ENCODE measurements around the gene ZNF726.
A peak's percentile ranks its signal among the peaks of the same experiment; 100 is the strongest.
"Not testable (repeated sequence)": the region's sequence is repeated elsewhere in the genome, so short reads cannot be mapped to it uniquely, and the experiment has no call there.

ZNF726 gene

DNA sequence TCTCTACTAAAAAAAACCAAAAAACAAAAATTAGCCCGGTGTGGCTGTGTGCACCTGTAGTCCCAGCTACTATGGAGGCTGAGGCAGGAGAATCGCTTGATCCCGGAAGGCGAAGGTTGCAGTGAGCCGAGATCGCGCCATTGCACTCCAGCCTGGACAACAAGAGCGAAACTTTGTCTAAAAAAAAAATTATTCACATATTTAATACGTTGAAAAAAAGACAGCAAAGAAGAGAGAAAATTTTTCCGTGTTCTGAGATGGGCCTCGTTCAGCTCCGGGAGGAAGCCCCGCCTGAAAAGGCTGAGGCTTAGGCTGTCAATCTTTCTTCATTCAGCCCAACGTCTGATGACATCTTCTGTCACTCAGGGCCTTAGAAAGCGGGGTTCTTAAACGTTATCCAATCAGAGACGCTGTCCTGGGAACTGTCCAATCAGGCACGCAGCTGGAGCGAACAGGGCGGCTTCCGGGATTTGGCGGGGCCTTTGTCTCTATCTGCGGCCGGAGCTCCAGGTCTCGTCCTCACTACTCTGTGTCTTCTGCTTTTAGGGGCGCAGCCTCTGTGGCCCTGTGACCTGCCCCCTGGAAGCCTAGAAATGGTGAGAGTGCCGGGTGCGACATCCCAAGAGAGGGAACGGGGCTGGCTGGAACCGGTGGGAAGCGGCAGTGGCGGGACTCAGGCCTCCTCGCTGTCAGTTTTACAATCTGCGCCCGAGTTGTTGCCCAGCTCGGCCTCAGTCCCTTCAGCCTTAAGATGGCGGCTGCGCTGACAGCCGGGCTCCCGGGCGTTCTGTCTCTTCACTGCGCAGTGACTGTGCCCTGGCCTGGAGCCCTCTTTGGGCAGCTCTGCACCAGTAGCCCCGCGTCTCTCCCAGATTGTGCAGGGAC is at the start of gene ZNF726:
ZNF726 (plus strand) TSS at position 485 of the 885 bp plus-strand sequence; CDS start at position 594, 109 bp downstream.
- DNase-seq, result peak; percentile 85
- in situ Hi-C loops (cut with HindIII; ENCODE audit: low pct_ligation_motif_present, low pct_unique_long_range_greater_than_20kb, low sequenced_read_pairs), result no loop called here

DNA sequence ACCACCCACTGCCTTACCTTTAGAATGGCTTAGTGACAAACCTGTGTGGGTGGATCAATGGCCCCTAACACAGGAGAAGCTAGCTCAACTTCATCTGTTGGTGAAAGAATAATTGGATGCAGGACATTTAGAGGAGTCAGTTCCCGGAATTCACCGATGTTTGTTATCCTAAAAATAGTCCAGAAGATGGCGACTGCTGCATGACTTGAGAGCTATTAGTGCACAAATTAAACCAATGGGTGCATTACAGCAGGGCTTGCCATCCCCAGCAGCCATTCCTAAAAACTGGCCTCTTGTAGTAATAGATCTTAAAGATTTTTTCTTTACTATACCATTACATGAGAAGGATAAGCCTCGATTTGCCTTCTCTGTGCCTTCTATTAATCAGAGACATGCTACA is 46.8 kb upstream of the ZNF726 start:
- in situ Hi-C loops (cut with HindIII; ENCODE audit: low pct_ligation_motif_present, low pct_unique_long_range_greater_than_20kb, low sequenced_read_pairs), result no loop called here
- DNase-seq, result no peak

DNA sequence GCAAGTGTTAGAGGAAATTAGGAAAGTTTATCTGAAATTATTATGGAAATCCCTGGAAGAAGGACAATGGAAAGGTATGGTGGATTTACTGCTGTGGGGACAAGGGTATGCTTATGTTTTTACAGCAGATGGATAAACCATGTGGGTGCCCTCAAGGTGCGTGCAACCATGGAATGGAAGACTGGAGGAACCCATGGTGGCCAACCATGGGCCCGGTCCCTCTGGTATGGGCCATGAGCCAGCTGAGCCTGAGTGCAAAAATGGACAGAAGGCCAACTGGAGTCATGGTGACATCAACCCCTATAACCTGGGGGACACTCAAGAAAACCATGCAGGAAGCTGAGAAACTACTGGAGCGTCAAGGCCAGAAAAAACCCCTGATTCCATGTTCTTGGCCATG is 46.1 kb upstream of the ZNF726 start:
- in situ Hi-C loops (cut with HindIII; ENCODE audit: low pct_ligation_motif_present, low pct_unique_long_range_greater_than_20kb, low sequenced_read_pairs), result no loop called here

DNA sequence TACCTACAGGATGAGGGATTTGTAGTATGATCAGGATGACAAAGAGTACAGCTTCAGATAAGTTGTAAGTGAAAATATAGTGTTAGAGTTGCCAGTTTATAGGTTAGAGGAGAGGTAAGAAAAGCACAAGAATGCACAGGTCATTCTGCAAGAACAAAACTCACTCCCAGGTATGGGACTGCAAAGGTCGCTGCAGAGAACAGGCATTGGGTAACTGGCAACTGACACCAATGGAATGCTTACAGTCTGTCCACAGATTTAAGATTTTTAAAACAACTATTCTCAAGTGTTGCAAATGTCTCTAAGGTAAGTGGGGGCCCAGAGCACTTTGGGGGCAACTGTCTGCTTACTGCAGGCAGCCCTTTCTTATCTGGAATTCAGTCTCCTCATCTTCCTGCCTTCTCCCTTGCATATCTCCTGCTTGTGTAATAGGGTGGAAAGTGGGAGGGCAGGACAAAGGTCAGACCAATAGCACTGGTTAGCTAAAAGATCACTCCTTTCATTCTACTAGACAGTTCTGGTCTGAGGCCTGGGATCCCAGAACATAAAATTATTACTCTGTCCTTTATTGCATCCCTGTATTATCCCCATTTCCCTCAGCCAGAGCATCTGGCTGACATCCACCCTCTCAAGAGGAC is 42.3 kb upstream of the ZNF726 start:
- in situ Hi-C loops (cut with HindIII; ENCODE audit: low pct_ligation_motif_present, low pct_unique_long_range_greater_than_20kb, low sequenced_read_pairs), result no loop called here
- DNase-seq, result no peak

More for the DNA sequence above, 46.1 kb upstream of the ZNF726 start:
- no peak for DNase-seq

DNA sequence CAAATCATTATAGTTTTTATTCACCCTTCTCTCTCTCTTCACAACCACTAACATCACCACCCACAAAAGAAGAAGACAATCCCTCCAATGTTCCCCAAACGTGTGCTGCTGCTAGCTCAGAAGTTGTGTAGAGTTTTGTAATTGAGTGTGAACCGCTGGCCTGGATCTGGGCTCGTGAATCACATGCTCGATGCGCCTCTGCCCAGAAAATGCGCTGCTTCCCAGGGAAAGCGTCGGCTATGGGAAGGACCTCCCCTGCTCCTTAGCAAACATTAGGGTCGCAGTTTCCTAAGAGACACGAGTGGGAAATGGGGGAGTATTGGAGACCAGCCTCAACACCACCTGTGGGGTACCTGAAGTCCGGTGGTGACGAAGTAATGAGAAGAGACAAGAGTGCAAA is 38.4 kb upstream of the ZNF726 start:
- in situ Hi-C loops (cut with HindIII; ENCODE audit: low pct_ligation_motif_present, low pct_unique_long_range_greater_than_20kb, low sequenced_read_pairs), result no loop called here
- DNase-seq, result no peak

DNA sequence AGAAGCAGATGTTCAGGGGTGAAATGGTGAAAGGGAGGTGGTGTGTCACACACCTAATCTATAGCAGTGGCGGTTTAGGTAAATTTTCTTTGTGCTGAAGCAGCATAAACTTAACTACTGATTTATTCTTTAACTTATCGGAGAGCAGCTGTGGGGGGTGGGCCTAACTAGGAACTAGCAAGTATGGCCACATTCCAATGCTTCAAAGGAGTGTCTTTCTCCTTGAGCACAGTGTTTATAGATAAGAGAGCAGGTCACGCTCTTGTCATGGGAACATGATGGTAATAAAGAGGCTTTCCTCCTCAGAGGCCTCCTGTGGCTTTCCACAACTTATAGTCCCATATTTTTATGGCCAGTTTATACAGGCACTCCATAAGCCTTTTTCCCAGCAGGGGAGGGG is 37.9 kb upstream of the ZNF726 start:
- in situ Hi-C loops (cut with HindIII; ENCODE audit: low pct_ligation_motif_present, low pct_unique_long_range_greater_than_20kb, low sequenced_read_pairs), result not testable (repeated sequence)

DNA sequence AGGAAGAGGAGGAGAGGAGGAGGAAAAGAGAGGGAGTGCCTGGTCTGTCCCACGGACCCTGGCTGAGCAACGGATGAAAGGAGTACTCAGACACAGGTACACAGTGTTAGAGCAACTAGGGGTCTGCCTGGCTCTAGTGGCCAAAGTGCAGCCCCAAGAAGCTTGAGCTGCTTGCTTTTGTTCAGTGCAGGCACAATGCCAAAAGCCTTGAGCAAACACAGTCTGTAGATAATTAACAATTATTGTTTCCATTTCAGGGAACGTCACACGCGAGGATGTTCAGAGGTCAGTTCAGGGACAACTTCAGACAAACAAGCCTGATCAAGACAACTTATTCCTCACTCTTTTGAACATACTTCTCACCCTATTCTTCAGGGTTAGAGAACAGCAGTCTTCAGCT is 32.2 kb upstream of the ZNF726 start:
- no peak for DNase-seq
- in situ Hi-C loops (cut with HindIII; ENCODE audit: low pct_ligation_motif_present, low pct_unique_long_range_greater_than_20kb, low sequenced_read_pairs), result no loop called here

More for the DNA sequence above, 37.9 kb upstream of the ZNF726 start:
- DNase-seq, result not testable (repeated sequence)

DNA sequence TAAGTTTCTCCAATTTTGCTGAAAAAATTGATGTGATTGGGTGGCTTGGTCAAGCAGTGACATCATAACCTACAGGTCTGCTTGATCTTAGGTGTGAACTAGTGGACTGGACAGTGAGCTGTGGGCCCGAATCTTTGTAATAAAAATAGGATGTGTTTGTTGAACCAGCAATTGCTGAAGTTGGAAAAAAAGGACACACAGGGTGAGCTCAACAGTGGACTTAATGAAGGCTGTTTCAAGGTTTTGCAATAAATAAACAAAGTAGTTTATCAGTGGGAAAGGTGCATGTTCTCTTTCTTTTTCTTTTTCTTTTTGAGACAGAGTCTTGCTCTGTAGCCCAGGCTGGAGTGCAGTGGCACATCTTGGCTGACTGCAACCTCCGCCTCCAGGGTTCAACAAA is 30.3 kb upstream of the ZNF726 start:
- in situ Hi-C loops (cut with HindIII; ENCODE audit: low pct_ligation_motif_present, low pct_unique_long_range_greater_than_20kb, low sequenced_read_pairs), result no loop called here
- no peak for DNase-seq

DNA sequence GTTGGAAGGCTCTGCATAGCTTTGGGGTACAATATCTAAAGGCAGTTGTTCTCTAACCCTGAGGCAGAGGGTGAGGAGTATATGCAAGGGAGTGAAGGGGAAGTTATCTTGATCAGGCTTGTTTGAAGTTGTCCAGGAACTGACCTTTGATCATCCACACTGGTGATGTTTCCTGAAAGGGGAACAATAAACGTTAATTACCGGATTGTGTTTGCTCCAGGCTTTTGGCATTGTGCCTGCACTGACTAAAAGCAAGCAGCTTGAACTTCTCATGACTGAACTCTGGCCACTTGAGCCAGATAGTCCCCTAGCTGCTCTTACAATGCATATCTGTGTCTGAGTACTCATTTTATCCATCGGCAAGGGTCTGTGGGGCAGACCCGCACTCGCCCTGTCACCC is 27.0 kb upstream of the ZNF726 start:
- in situ Hi-C loops (cut with HindIII; ENCODE audit: low pct_ligation_motif_present, low pct_unique_long_range_greater_than_20kb, low sequenced_read_pairs), result no loop called here
- DNase-seq, result no peak

DNA sequence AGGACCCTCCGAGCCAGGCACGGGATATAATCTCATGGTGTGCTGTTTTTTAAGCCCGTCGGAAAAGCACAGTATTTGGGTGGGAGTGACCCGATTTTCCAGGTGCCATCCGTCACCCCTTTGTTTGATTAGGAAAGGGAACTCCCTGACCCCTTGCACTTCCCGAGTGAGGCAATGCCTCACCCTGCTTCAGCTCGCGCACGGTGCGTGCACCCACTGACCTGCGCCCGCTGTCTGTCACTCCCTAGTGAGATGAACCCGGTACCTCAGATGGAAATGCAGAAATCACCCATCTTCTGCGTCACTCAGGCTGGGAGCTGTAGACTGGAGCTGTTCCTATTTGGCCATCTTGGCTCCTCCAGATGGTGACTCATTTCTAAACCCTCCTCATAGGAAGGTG is 18.6 kb upstream of the ZNF726 start:
- DNase-seq; in situ Hi-C loops (cut with HindIII; ENCODE audit: low pct_ligation_motif_present, low pct_unique_long_range_greater_than_20kb, low sequenced_read_pairs): not testable (repeated sequence)

DNA sequence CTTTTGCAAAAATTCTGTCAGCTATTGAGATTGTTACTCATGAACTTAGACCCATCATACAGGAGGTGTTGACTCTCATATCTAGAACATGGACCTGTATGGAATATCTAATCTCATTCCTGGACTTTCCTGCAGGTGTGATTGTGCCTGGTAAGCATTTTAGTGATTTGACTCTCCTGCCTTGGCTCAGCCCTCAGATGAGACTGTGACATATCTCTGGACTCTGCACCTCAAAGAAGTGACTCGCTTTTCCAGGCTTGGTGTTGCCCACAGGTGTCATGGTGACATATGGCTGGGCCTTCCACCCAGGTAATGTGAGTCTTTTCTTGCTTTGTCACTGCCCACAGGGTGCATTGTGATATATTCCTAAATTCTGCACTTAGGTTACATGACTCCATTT is 17.8 kb upstream of the ZNF726 start:
- in situ Hi-C loops (cut with HindIII; ENCODE audit: low pct_ligation_motif_present, low pct_unique_long_range_greater_than_20kb, low sequenced_read_pairs), result no loop called here
- DNase-seq, result no peak

DNA sequence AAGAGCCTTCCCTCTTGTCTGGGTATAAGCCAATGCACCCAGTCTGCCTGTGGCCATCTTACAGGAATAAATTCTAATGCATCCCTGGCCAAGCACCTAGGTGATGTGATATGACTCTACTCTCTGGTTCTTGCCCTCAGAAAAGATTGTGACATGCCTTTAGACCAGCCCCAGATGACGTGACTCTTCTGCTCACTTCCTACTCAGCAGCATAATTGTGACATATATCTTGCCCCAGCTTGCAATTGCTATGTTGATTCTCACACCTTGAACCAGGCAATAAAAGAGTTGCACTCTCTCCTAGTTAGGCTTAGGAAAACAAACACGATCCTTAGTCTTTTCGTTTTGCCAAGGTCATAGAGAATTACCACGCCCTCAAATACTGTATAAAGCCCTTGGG is 13.3 kb upstream of the ZNF726 start:
- in situ Hi-C loops (cut with HindIII; ENCODE audit: low pct_ligation_motif_present, low pct_unique_long_range_greater_than_20kb, low sequenced_read_pairs), result no loop called here
- no peak for DNase-seq

DNA sequence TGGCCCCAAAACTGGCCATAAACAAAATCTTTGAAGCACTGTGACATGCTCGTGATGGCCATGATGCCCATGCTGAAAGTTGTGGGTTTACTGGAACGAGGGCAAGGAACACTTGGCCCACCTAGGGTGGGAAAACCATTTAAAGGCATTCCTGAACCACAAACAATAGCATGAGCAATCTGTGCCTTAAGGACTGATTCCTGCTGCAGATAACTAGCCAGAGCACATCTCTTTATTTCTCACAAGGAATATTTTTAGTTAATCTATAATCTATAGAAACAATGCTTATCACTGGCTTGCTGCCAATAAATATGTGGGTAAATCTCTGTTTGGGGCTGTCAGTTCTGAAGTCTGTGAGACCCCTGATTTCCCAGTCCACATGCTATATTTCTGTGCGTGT is 10.3 kb upstream of the ZNF726 start:
- in situ Hi-C loops (cut with HindIII; ENCODE audit: low pct_ligation_motif_present, low pct_unique_long_range_greater_than_20kb, low sequenced_read_pairs), result no loop called here
- DNase-seq, result no peak

DNA sequence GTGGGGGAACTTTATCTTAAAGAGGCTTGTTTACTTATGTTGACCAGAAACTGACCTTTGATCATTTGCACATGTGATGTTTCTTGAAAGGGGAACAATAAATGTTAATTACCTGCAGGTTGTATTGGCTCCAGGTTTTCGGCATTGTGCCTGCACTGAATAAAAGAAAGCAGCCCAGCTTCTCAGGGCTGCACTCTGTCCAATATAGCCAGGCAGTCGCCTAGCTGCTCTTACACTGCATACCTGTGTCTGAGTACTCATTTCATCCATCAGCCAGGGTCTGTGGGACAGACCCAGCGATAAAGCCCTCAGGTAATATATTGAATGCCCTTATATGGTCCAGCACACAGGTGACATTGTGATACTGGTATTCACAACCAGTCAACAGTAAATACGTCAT is 8.9 kb upstream of the ZNF726 start:
- no peak for DNase-seq
- in situ Hi-C loops (cut with HindIII; ENCODE audit: low pct_ligation_motif_present, low pct_unique_long_range_greater_than_20kb, low sequenced_read_pairs), result no loop called here

DNA sequence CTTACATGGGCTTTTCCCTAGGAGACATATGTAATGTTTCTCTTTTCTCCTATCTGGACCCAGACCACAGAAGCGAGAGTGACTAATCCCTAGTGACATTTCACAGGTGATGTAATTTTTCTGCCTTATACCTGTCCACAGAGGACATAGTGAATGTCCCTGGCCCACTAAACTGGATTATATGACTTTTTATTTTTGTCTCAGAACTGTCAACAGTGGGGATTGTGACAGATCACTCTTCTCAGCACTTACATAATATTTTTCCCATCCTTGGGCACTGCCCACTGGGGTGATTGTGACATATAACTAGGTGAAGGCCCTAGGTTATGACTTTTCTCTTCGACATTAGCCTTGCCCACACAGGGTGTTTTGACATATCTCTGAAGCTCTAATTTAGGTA is 7.9 kb upstream of the ZNF726 start:
- no peak for DNase-seq
- in situ Hi-C loops (cut with HindIII; ENCODE audit: low pct_ligation_motif_present, low pct_unique_long_range_greater_than_20kb, low sequenced_read_pairs), result no loop called here

DNA sequence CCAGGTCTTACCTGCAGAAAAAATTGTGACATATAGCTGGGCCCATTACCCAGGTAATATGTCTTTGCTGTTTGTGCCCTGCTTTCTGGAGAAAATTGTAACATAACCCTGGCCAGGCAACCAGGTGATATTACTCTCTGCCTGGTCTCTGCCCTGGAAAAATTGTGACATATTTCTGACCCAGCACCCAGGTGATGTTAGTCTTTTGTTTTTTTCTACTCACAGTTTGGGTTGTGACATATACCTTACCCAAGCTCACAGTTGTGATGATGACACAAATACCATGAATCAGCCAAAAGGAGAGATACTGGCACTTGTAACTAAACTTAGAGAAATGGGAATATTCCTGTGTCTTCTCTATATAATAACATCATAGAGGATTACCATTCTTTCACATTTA is 6.5 kb upstream of the ZNF726 start:
- DNase-seq, result no peak
- in situ Hi-C loops (cut with HindIII; ENCODE audit: low pct_ligation_motif_present, low pct_unique_long_range_greater_than_20kb, low sequenced_read_pairs), result no loop called here

DNA sequence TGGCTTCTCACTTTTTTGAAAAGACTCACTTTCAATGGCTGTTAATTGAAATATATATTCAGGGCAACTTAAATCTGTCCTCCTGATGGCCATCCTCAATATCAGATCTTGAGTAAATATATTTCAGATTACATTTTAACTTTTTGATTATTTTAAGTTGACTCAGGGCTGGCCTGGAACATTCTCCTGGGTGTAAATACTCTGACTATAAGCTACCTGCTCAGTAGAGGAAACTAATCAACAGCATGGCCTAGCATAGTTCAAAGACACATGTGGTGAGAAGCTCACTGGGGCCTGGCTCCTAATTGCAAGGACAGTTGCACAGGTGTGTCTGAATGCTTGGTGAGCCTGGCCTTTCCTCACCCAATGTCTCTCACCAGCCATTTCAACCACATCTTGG is 5.5 kb upstream of the ZNF726 start:
- in situ Hi-C loops (cut with HindIII; ENCODE audit: low pct_ligation_motif_present, low pct_unique_long_range_greater_than_20kb, low sequenced_read_pairs), result no loop called here
- DNase-seq, result no peak

DNA sequence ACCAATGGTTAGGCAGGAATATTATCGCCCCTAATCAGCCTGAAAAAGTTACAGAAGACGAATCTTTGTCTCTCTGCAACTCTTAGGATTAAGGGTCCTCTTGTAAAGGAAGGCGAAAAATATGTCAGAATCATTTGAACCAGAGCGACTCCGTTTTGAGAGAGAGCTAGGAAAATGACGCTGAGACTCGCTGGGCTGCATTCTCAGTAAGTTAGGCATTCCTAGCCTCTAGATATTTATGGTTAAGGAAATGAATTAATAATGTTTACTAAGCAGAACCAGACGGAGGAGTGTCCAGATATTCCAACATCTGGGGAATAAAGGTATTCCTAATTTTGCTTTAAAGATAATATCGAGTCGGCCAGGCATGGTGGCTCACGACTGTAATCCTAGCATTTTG is 755 bp upstream of the ZNF726 start:
- no peak for DNase-seq
- in situ Hi-C loops (cut with HindIII; ENCODE audit: low pct_ligation_motif_present, low pct_unique_long_range_greater_than_20kb, low sequenced_read_pairs), result no loop called here

DNA sequence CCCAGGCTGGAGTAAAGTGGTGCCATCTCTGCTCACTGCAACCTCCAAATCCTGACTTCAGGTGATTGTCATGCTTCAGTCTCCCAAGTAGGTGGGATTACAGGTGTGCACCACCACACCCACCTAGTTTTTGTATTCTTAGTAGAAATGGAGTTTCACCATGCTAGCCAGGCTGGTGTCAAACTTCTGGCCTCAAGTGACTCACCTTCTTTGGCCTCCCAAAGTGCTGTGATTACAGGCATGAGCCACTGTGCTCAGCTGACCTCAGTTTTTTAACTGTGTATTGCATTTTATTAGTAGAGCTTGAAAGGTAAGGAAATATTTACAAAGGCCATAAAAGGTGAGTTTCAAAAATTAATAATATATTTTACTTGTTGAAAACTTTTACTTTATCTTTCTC is 2.3 kb downstream of the ZNF726 start:
- DNase-seq, result no peak
- in situ Hi-C loops (cut with HindIII; ENCODE audit: low pct_ligation_motif_present, low pct_unique_long_range_greater_than_20kb, low sequenced_read_pairs), result no loop called here

DNA sequence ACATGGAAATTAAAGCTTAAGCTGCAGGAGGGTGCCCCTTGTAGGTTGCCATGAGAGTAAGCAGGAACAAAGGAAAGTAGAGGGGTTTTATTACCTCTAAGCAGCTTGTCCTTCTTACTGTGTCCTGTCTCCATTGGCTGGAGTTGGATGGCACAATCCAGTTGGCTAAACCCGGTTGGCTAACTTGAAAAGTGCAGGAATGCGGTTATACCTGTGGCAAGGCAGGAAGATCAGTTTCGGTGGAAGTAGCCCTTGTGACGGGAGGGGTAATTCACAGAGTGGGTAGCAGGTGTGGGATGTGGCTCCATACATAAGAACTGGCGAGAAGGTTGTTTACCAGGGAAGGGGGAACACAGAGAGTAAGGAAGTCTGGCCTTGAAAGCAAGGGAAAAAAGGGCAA is 3.2 kb downstream of the ZNF726 start:
- DNase-seq, result no peak
- in situ Hi-C loops (cut with HindIII; ENCODE audit: low pct_ligation_motif_present, low pct_unique_long_range_greater_than_20kb, low sequenced_read_pairs), result no loop called here
